Endothelial cell of umbilical vein (primary cell): ENCODE measurements around the gene STAT4.

Source experiments
- EZH2 ChIP-seq: IDR thresholded peaks from 2 replicates; pipeline ENCODE4 v1.6.1; 2012; ENCODE audit warnings: borderline replicate concordance, low read depth, mild to moderate bottlenecking, moderate library complexity, low read length, inconsistent platforms; ENCODE audit not compliant: severe bottlenecking
- MYC ChIP-seq: IDR thresholded peaks from one replicate; pipeline ENCODE4 v1.6.1; 2011; ENCODE audit warnings: mild to moderate bottlenecking, low read depth, low read length
- POLR2A ChIP-seq: IDR thresholded peaks from 2 replicates; pipeline ENCODE4 v1.6.1; 2012; ENCODE audit warnings: low read depth, mild to moderate bottlenecking, control low read depth, low read length
- TF ChIP-seq, protein P1 (sequence below), 2 donors: IDR thresholded peaks; 1 replicate in 1 of 2; 2 replicates in 1 of 2; pipeline ENCODE4 v1.5.1; 2011; ENCODE audit warnings: low read length in 2 of 2, mild to moderate bottlenecking in 2 of 2, moderate library complexity in 2 of 2, control low read depth in 1 of 2, inconsistent platforms in 1 of 2, low read depth in 1 of 2; ENCODE audit not compliant: insufficient read depth in 1 of 2; ENCODE audit errors: extremely low read depth in 1 of 2

GRCh38 chr2:191113761-191114160 is 37.0 kb downstream of the STAT4 start:
- TF ChIP-seq, protein P1, sequence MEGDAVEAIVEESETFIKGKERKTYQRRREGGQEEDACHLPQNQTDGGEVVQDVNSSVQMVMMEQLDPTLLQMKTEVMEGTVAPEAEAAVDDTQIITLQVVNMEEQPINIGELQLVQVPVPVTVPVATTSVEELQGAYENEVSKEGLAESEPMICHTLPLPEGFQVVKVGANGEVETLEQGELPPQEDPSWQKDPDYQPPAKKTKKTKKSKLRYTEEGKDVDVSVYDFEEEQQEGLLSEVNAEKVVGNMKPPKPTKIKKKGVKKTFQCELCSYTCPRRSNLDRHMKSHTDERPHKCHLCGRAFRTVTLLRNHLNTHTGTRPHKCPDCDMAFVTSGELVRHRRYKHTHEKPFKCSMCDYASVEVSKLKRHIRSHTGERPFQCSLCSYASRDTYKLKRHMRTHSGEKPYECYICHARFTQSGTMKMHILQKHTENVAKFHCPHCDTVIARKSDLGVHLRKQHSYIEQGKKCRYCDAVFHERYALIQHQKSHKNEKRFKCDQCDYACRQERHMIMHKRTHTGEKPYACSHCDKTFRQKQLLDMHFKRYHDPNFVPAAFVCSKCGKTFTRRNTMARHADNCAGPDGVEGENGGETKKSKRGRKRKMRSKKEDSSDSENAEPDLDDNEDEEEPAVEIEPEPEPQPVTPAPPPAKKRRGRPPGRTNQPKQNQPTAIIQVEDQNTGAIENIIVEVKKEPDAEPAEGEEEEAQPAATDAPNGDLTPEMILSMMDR (IDR thresholded peaks at IDR 0.05; ENCODE audit: extremely low read depth in 1 of 2, insufficient read depth in 1 of 2, low read depth in 1 of 2, low read length in 2 of 2), result no peak
- TF ChIP-seq MYC, result no peak
- no peak for TF ChIP-seq EZH2
- no peak for TF ChIP-seq POLR2A
